ENCODE results near the gene KIF19.

Gene KIF19

GRCh38 chr17:74283371-74283673 lies 42.7 kb upstream of the KIF19 start:
- H3K4me2 ChIP-seq (ENCODE audit: low read length) = no peak overlapping the region
- no peaks in the 10 kb centered on the region for H3K4me1 ChIP-seq (ENCODE audit: low read length)
- no peak overlapping the region for H2AFZ ChIP-seq (ENCODE audit: low read depth, low read length)
- no peaks in the 10 kb centered on the region for H3K27me3 ChIP-seq (ENCODE audit: low read depth, low read length)
- no peak overlapping the region for H3K27ac ChIP-seq (ENCODE audit: low read length)
- H4K20me1 ChIP-seq (ENCODE audit: insufficient read depth, low read length) = no peaks in the 10 kb centered on the region
- H3K79me2 ChIP-seq (ENCODE audit: low read length) = no peaks in the 10 kb centered on the region
- H3K4me3 ChIP-seq (ENCODE audit: low read length) = no peak overlapping the region
- no peak for TF ChIP-seq CTCF (IDR thresholded peaks at IDR 0.05; ENCODE audit: low read depth, low read length)
- no peak for TF ChIP-seq EZH2phosphoT487 (IDR thresholded peaks at IDR 0.05; ENCODE audit: low read depth)
- H3K9me3 ChIP-seq (ENCODE audit: insufficient read depth, low read length) = no peaks in the 10 kb centered on the region
- H3K9ac ChIP-seq (ENCODE audit: low read length) = no peak overlapping the region
- H3K36me3 ChIP-seq (replicated peaks; ENCODE audit: low read depth, low read length) = no peaks in the 10 kb centered on the region

- Histone ChIP-seq H3K9ac (ENCODE audit: low read length) (no peak overlapping the region), H3K9me3 (ENCODE audit: insufficient read depth, low read length) (no peaks in the 10 kb centered on the region), H3K27ac (ENCODE audit: low read length) (no peak overlapping the region), H3K36me3 (replicated peaks; ENCODE audit: low read depth, low read length) (no peaks in the 10 kb centered on the region), H3K4me3 (ENCODE audit: low read length) (no peak overlapping the region), H3K4me1 (ENCODE audit: low read length) (peaks cover 18% of the 10 kb centered on the region), H3K4me2 (ENCODE audit: low read length) (no peak overlapping the region), H4K20me1 (ENCODE audit: insufficient read depth, low read length) (no peaks in the 10 kb centered on the region), H3K79me2 (ENCODE audit: low read length) (no peaks in the 10 kb centered on the region), H2AFZ (ENCODE audit: low read depth, low read length) (no peak overlapping the region), H3K27me3 (ENCODE audit: low read depth, low read length) (no peaks in the 10 kb centered on the region)
- TF ChIP-seq CTCF (IDR thresholded peaks at IDR 0.05; ENCODE audit: low read depth, low read length) (no peak), EZH2phosphoT487 (IDR thresholded peaks at IDR 0.05; ENCODE audit: low read depth) (no peak)
These were observed 38.9 kb upstream of the KIF19 start for GRCh38 chr17:74287031-74287602.

- Histone ChIP-seq H3K9ac (ENCODE audit: low read length) (no peak overlapping the region), H3K79me2 (ENCODE audit: low read length) (no peaks in the 10 kb centered on the region), H3K4me3 (ENCODE audit: low read length) (no peak overlapping the region), H4K20me1 (ENCODE audit: insufficient read depth, low read length) (no peaks in the 10 kb centered on the region), H3K9me3 (ENCODE audit: insufficient read depth, low read length) (no peaks in the 10 kb centered on the region), H3K4me1 (ENCODE audit: low read length) (peaks cover 18% of the 10 kb centered on the region), H2AFZ (ENCODE audit: low read depth, low read length) (no peak overlapping the region), H3K36me3 (replicated peaks; ENCODE audit: low read depth, low read length) (no peaks in the 10 kb centered on the region), H3K27ac (ENCODE audit: low read length) (no peak overlapping the region), H3K4me2 (ENCODE audit: low read length) (peak overlapping the region; percentile 12; the same call in 1 of the 2 replicates), H3K27me3 (ENCODE audit: low read depth, low read length) (no peaks in the 10 kb centered on the region)
- no peak for TF ChIP-seq CTCF (IDR thresholded peaks at IDR 0.05; ENCODE audit: low read depth, low read length)
- no peak for TF ChIP-seq EZH2phosphoT487 (IDR thresholded peaks at IDR 0.05; ENCODE audit: low read depth)
These were observed 37.2 kb upstream of the KIF19 start for GRCh38 chr17:74288785-74289184.

GRCh38 chr17:74289688-74290087 lies 36.3 kb upstream of the KIF19 start:
- no peaks in the 10 kb centered on the region for H4K20me1 ChIP-seq (ENCODE audit: insufficient read depth, low read length)
- no peak overlapping the region for H3K27ac ChIP-seq (ENCODE audit: low read length)
- H3K79me2 ChIP-seq (ENCODE audit: low read length) = no peaks in the 10 kb centered on the region
- peak overlapping the region; percentile 36 for H3K4me2 ChIP-seq (ENCODE audit: low read length)
- H3K36me3 ChIP-seq (replicated peaks; ENCODE audit: low read depth, low read length) = no peaks in the 10 kb centered on the region
- H3K4me1 ChIP-seq (ENCODE audit: low read length) = peaks cover 18% of the 10 kb centered on the region
- no peaks in the 10 kb centered on the region for H3K27me3 ChIP-seq (ENCODE audit: low read depth, low read length)
- no peaks in the 10 kb centered on the region for H3K9me3 ChIP-seq (ENCODE audit: insufficient read depth, low read length)
- H3K4me3 ChIP-seq (ENCODE audit: low read length) = no peak overlapping the region
- TF ChIP-seq EZH2phosphoT487 (IDR thresholded peaks at IDR 0.05; ENCODE audit: low read depth) = no peak
- no peak for TF ChIP-seq CTCF (IDR thresholded peaks at IDR 0.05; ENCODE audit: low read depth, low read length)
- H3K9ac ChIP-seq (ENCODE audit: low read length) = no peak overlapping the region
- H2AFZ ChIP-seq (ENCODE audit: low read depth, low read length) = no peak overlapping the region
